ENCODE data around the gene GSTK1.

The GSTK1 gene

DNA sequence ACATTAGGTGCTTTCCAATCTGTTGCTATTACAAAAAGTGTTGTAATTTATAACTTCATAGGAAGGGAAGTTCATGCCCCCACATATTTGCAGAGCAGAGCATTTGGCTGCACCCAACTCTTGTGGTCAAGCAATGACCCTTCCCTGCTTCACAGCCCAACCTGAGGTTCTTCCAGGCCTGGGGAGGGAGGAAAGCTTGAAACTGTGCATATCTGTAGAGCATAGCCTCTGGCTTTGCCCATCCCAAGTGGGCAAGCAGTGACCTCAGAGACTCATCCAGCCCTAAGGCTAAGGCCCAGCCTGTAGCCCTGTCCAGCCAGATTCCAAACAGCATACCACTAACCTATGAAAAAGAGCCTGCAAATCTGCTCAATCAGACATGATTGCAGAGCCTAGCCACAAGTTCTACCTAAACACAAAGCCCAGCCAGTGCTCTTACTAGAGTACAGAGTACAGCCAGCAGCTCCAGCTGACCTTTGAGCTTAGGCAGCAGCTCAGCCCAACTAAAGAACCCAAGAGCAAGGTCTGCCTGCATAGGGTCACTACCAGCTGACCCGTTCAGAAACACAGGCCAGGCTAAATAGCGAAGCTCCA, 14.4 kb upstream of the GSTK1 start:
- no peak overlapping the region for H3K23ac ChIP-seq (ENCODE audit: low read length)
- H3K4me3 ChIP-seq (ENCODE audit: low read depth, low read length) = no peak overlapping the region
- H3K4ac ChIP-seq (ENCODE audit: low read depth, low read length) = no peak overlapping the region
- WGBS (ENCODE audit: extremely low coverage, insufficient coverage, insufficient read length) = no CpG with 5 or more reads among the region's 2 CpGs
- H3K9ac ChIP-seq (ENCODE audit: low read length) = no peak overlapping the region
- peak overlapping the region; percentile 30 for H3K4me2 ChIP-seq (ENCODE audit: low read length)
- H3K36me3 ChIP-seq (ENCODE audit: control insufficient read depth in 1 of 2, insufficient read depth in 2 of 2, low read length in 2 of 2) = no peaks in the 10 kb centered on the region
- H3K27me3 ChIP-seq (ENCODE audit: insufficient read depth, low read length) = no peaks in the 10 kb centered on the region
- H2BK5ac ChIP-seq (ENCODE audit: low read depth, low read length, poor library complexity) = no peak overlapping the region
- H4K8ac ChIP-seq (ENCODE audit: low read depth, low read length) = no peak overlapping the region
- H3K79me2 ChIP-seq (ENCODE audit: control insufficient read depth, insufficient read depth, low read length, poor library complexity) = no peaks in the 10 kb centered on the region
- peaks cover 2% of the 10 kb centered on the region for H3K9me3 ChIP-seq (ENCODE audit: insufficient read depth, low read depth, low read length)
- H3K79me1 ChIP-seq (ENCODE audit: low read length) = peaks cover 6% of the 10 kb centered on the region
- no peak overlapping the region for H4K12ac ChIP-seq (ENCODE audit: low read depth, low read length)
- H2BK12ac ChIP-seq (ENCODE audit: low read length) = no peak overlapping the region
- peak overlapping the region; percentile 78 for H3K27ac ChIP-seq (ENCODE audit: low read depth, low read length)
- no peak overlapping the region for H2AK5ac ChIP-seq (ENCODE audit: low read length)
- H3K18ac ChIP-seq (ENCODE audit: low read length) = no peak overlapping the region
- no peak overlapping the region for H4K91ac ChIP-seq (ENCODE audit: low read depth, low read length)
- no peak overlapping the region for H2BK120ac ChIP-seq (ENCODE audit: insufficient read depth, low read length, poor library complexity)
- H3K4me1 ChIP-seq (ENCODE audit: control insufficient read depth in 1 of 2, insufficient read depth in 2 of 2, low read length in 2 of 2) = peaks cover 2 to 6% of the 10 kb centered on the region in 2 experiments
- peak; percentile 98 to 99 for DNase-seq
- no peak overlapping the region for H2AFZ ChIP-seq (ENCODE audit: insufficient read depth, low read length, poor library complexity)
- H3K14ac ChIP-seq (ENCODE audit: low read length) = no peak overlapping the region

DNA sequence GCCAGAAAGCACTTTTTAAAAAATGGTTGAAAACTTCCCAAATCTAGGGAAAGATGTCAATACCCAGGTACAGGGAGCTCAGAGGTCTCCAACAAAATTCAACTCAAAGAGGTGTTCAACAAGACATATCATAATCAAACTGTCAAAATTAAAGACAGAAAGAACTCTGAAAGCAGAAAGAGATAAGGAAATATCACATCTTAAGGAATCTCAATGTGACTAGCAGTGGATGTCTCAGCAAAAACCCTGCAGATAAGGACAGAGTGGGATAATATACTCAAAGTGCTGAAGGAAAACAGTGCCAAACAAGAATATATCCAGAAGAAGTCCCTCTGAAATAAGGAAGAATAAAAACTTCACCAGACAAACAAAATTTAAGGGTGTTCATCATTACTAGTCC, 13.0 kb upstream of the GSTK1 start:
- H3K4me1 ChIP-seq (ENCODE audit: control insufficient read depth in 1 of 2, insufficient read depth in 2 of 2, low read length in 2 of 2) = peaks cover 2 to 6% of the 10 kb centered on the region in 2 experiments
- peak overlapping the region; percentile 95 for H2BK12ac ChIP-seq (ENCODE audit: low read length)
- no peaks in the 10 kb centered on the region for H3K79me2 ChIP-seq (ENCODE audit: control insufficient read depth, insufficient read depth, low read length, poor library complexity)
- H3K14ac ChIP-seq (ENCODE audit: low read length) = no peak overlapping the region
- H3K27ac ChIP-seq (ENCODE audit: low read depth, low read length) = peak overlapping the region; percentile 61
- peaks cover 6% of the 10 kb centered on the region for H3K79me1 ChIP-seq (ENCODE audit: low read length)
- no peak overlapping the region for H3K4me3 ChIP-seq (ENCODE audit: low read depth, low read length)
- H3K18ac ChIP-seq (ENCODE audit: low read length) = no peak overlapping the region
- no peak overlapping the region for H3K4me2 ChIP-seq (ENCODE audit: low read length)
- no peaks in the 10 kb centered on the region for H3K27me3 ChIP-seq (ENCODE audit: insufficient read depth, low read length)
- no peak overlapping the region for H3K4ac ChIP-seq (ENCODE audit: low read depth, low read length)
- H3K36me3 ChIP-seq (ENCODE audit: control insufficient read depth in 1 of 2, insufficient read depth in 2 of 2, low read length in 2 of 2) = no peaks in the 10 kb centered on the region
- H2BK120ac ChIP-seq (ENCODE audit: insufficient read depth, low read length, poor library complexity) = no peak overlapping the region
- no peak overlapping the region for H2AFZ ChIP-seq (ENCODE audit: insufficient read depth, low read length, poor library complexity)
- peaks cover 2% of the 10 kb centered on the region for H3K9me3 ChIP-seq (ENCODE audit: insufficient read depth, low read depth, low read length)
- H2BK5ac ChIP-seq (ENCODE audit: low read depth, low read length, poor library complexity) = no peak overlapping the region
- H4K12ac ChIP-seq (ENCODE audit: low read depth, low read length) = no peak overlapping the region
- H2AK5ac ChIP-seq (ENCODE audit: low read length) = no peak overlapping the region
- no peak overlapping the region for H3K23ac ChIP-seq (ENCODE audit: low read length)
- H4K91ac ChIP-seq (ENCODE audit: low read depth, low read length) = no peak overlapping the region
- H4K8ac ChIP-seq (ENCODE audit: low read depth, low read length) = no peak overlapping the region
- DNase-seq = no peak
- H3K9ac ChIP-seq (ENCODE audit: low read length) = no peak overlapping the region

DNA sequence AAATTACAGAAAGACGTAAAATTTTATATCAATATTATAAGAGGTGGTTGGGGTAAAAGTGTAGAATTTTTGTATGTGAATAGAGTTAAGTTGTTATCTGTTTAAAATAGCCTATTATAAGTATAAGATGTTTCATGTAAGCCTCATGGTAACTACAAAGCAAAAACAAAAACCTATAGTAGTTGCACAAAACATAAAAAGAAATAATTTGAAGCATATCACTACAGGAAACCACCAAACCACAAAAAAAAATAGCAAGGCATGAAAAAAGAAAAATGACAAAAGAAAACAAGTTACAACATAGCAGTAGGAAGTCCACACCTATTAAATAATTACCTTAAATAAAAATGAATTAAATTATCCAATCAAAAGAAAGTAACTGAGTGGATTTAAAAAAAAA, 12.4 kb upstream of the GSTK1 start:
- H4K8ac ChIP-seq (ENCODE audit: low read depth, low read length) = no peak overlapping the region
- no peak overlapping the region for H2BK120ac ChIP-seq (ENCODE audit: insufficient read depth, low read length, poor library complexity)
- H3K9ac ChIP-seq (ENCODE audit: low read length) = no peak overlapping the region
- H3K4ac ChIP-seq (ENCODE audit: low read depth, low read length) = no peak overlapping the region
- H3K79me1 ChIP-seq (ENCODE audit: low read length) = peaks cover 4% of the 10 kb centered on the region
- H3K79me2 ChIP-seq (ENCODE audit: control insufficient read depth, insufficient read depth, low read length, poor library complexity) = no peaks in the 10 kb centered on the region
- H3K9me3 ChIP-seq (ENCODE audit: insufficient read depth, low read depth, low read length) = peaks cover 2% of the 10 kb centered on the region
- no peak overlapping the region for H2BK5ac ChIP-seq (ENCODE audit: low read depth, low read length, poor library complexity)
- H4K12ac ChIP-seq (ENCODE audit: low read depth, low read length) = no peak overlapping the region
- peaks cover 2 to 6% of the 10 kb centered on the region in 2 experiments for H3K4me1 ChIP-seq (ENCODE audit: control insufficient read depth in 1 of 2, insufficient read depth in 2 of 2, low read length in 2 of 2)
- H3K4me3 ChIP-seq (ENCODE audit: low read depth, low read length) = no peak overlapping the region
- no peak overlapping the region for H3K18ac ChIP-seq (ENCODE audit: low read length)
- no peak overlapping the region for H4K91ac ChIP-seq (ENCODE audit: low read depth, low read length)
- H2BK12ac ChIP-seq (ENCODE audit: low read length) = no peak overlapping the region
- H3K27ac ChIP-seq (ENCODE audit: low read depth, low read length) = no peak overlapping the region
- no peaks in the 10 kb centered on the region for H3K27me3 ChIP-seq (ENCODE audit: insufficient read depth, low read length)
- 83% methylated on average over 1 of the region's 1 CpG for WGBS (ENCODE audit: extremely low coverage, insufficient coverage, insufficient read length)
- no peak overlapping the region for H2AFZ ChIP-seq (ENCODE audit: insufficient read depth, low read length, poor library complexity)
- no peak overlapping the region for H3K23ac ChIP-seq (ENCODE audit: low read length)
- H3K36me3 ChIP-seq (ENCODE audit: control insufficient read depth in 1 of 2, insufficient read depth in 2 of 2, low read length in 2 of 2) = no peaks in the 10 kb centered on the region
- no peak for DNase-seq
- no peak overlapping the region for H3K14ac ChIP-seq (ENCODE audit: low read length)
- H2AK5ac ChIP-seq (ENCODE audit: low read length) = no peak overlapping the region
- no peak overlapping the region for H3K4me2 ChIP-seq (ENCODE audit: low read length)

DNA sequence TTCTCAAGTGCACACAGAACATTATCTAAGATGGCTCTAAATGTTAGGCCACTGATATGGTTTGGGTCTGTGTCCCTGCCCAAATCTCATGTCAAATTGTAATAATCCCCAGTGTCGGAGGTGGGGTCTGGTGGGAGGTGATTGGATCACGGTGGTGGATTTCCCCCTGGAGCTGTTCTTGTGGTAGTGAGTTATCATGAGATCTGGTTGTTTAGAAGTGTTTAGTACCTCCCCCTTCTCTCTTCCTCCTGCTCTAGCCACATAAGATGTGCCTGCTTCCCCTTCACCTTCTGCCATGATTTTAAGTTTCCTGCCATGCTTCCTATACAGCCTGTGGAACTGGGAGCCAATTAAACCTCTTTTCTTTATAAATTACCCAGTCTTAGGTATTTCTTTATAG, 11.2 kb upstream of the GSTK1 start:
- Histone ChIP-seq H4K91ac (ENCODE audit: low read depth, low read length) (no peak overlapping the region), H3K4me2 (ENCODE audit: low read length) (no peak overlapping the region), H2AFZ (ENCODE audit: insufficient read depth, low read length, poor library complexity) (no peak overlapping the region), H3K18ac (ENCODE audit: low read length) (no peak overlapping the region), H3K36me3 (ENCODE audit: control insufficient read depth in 1 of 2, insufficient read depth in 2 of 2, low read length in 2 of 2) (no peaks in the 10 kb centered on the region), H3K14ac (ENCODE audit: low read length) (no peak overlapping the region), H3K4ac (ENCODE audit: low read depth, low read length) (no peak overlapping the region), H3K23ac (ENCODE audit: low read length) (no peak overlapping the region), H3K9ac (ENCODE audit: low read length) (no peak overlapping the region), H2BK12ac (ENCODE audit: low read length) (no peak overlapping the region), H3K27ac (ENCODE audit: low read depth, low read length) (no peak overlapping the region), H3K4me3 (ENCODE audit: low read depth, low read length) (no peak overlapping the region), H3K27me3 (ENCODE audit: insufficient read depth, low read length) (no peaks in the 10 kb centered on the region), H2BK5ac (ENCODE audit: low read depth, low read length, poor library complexity) (no peak overlapping the region), H4K8ac (ENCODE audit: low read depth, low read length) (no peak overlapping the region), H3K4me1 (ENCODE audit: control insufficient read depth in 1 of 2, insufficient read depth in 2 of 2, low read length in 2 of 2) (peaks cover 2 to 6% of the 10 kb centered on the region in 2 experiments), H3K79me2 (ENCODE audit: control insufficient read depth, insufficient read depth, low read length, poor library complexity) (no peaks in the 10 kb centered on the region), H3K9me3 (ENCODE audit: insufficient read depth, low read depth, low read length) (peaks cover 2% of the 10 kb centered on the region), H3K79me1 (ENCODE audit: low read length) (peaks cover 4% of the 10 kb centered on the region), H2BK120ac (ENCODE audit: insufficient read depth, low read length, poor library complexity) (no peak overlapping the region), H2AK5ac (ENCODE audit: low read length) (no peak overlapping the region), H4K12ac (ENCODE audit: low read depth, low read length) (no peak overlapping the region)
- DNase-seq = no peak
- no CpG with 5 or more reads among the region's 2 CpGs for WGBS (ENCODE audit: extremely low coverage, insufficient coverage, insufficient read length)
